Tibial nerve (tissue), 4 donors: ENCODE results near the gene USP20.

Source experiments
- EP300 ChIP-seq, 2 donors: sonication (generic); formaldehyde crosslinking; IDR thresholded peaks; one replicate each; pipeline ENCODE4 v1.6.1; 2017; ENCODE audit warnings: antibody characterized with exemption in 2 of 2, mild to moderate bottlenecking in 1 of 2
- POLR2A ChIP-seq, 2 donors: fragments of 450-650 bp; IDR thresholded peaks; one replicate each; pipeline ENCODE4 v1.6.1; 2017; ENCODE audit warnings: antibody characterized with exemption in 2 of 2, mild to moderate bottlenecking in 2 of 2, moderate library complexity in 2 of 2
- TF ChIP-seq, protein P1 (sequence below), 5 experiments: fragments of 200-600 bp in 3 of 5; fragments of 450-650 bp in 2 of 5; sonication (generic) in 3 of 5; IDR thresholded peaks; one replicate each; pipeline ENCODE4 v1.5.1; 2016 to 2019; ENCODE audit warnings: antibody characterized with exemption in 5 of 5, mild to moderate bottlenecking in 3 of 5, moderate library complexity in 2 of 5

DNA sequence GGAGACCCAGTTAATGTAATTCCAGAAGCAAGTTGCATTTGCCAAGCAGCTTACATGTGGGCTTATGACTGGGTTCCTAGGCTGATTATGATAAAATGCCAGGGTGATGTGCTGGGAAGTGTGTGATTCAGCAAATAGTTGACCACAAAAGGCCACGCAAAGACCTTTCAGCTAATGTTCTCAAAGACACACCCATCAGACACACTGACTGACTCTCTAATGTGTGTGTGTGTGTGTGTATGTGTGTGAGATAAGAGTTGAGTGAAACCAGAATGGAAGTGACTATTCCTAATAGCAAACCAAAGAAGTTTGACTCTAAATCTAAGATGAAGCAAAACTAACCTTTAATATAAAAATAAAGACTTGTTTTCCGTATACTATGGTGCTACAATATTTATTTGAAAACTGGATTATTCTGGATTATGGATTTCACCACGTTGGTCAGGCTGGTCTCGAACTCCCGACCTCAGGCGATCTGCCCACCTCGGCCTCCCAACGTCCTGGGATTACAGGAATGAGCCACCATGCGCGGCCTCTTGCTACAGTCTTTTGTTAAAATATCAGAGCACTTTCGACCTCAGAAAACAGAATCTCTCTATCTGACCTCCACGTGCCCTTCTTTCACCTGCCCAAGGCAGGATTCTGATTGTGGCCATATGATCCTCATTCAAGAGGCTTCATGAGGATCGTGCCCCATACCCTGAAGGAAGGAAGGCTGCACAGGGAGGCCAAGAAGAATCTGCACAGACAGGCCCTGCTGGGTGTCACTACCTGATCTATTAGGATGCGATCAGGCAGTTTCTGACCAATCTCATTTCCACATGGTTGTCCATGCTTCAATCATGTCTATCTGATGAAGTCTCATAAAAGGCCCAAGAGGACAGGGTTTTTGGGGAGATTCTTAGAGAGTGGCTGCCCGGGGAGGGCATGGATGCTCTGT is 75.6 kb downstream of the USP20 start:
- TF ChIP-seq, protein P1, sequence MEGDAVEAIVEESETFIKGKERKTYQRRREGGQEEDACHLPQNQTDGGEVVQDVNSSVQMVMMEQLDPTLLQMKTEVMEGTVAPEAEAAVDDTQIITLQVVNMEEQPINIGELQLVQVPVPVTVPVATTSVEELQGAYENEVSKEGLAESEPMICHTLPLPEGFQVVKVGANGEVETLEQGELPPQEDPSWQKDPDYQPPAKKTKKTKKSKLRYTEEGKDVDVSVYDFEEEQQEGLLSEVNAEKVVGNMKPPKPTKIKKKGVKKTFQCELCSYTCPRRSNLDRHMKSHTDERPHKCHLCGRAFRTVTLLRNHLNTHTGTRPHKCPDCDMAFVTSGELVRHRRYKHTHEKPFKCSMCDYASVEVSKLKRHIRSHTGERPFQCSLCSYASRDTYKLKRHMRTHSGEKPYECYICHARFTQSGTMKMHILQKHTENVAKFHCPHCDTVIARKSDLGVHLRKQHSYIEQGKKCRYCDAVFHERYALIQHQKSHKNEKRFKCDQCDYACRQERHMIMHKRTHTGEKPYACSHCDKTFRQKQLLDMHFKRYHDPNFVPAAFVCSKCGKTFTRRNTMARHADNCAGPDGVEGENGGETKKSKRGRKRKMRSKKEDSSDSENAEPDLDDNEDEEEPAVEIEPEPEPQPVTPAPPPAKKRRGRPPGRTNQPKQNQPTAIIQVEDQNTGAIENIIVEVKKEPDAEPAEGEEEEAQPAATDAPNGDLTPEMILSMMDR (IDR thresholded peaks at IDR 0.05), result no peak
- TF ChIP-seq POLR2A (IDR thresholded peaks at IDR 0.05), result no peak
- peak in 1 of 2 donors; percentile 72 for TF ChIP-seq EP300 (IDR thresholded peaks at IDR 0.05)
